DMS114 treated with DMSO at 0.1 percent for 48 hours (cell line): Measurements from ENCODE around the gene SF3A1.
A peak's percentile ranks its signal among the peaks of the same experiment; 100 is the strongest.

Experiments used
- DNase-seq: peaks from one replicate; lab custom pipeline; 2025; ENCODE audit not compliant: unreplicated experiment; lab: John Stamatoyannopoulos, UW

SF3A1 gene

DNA sequence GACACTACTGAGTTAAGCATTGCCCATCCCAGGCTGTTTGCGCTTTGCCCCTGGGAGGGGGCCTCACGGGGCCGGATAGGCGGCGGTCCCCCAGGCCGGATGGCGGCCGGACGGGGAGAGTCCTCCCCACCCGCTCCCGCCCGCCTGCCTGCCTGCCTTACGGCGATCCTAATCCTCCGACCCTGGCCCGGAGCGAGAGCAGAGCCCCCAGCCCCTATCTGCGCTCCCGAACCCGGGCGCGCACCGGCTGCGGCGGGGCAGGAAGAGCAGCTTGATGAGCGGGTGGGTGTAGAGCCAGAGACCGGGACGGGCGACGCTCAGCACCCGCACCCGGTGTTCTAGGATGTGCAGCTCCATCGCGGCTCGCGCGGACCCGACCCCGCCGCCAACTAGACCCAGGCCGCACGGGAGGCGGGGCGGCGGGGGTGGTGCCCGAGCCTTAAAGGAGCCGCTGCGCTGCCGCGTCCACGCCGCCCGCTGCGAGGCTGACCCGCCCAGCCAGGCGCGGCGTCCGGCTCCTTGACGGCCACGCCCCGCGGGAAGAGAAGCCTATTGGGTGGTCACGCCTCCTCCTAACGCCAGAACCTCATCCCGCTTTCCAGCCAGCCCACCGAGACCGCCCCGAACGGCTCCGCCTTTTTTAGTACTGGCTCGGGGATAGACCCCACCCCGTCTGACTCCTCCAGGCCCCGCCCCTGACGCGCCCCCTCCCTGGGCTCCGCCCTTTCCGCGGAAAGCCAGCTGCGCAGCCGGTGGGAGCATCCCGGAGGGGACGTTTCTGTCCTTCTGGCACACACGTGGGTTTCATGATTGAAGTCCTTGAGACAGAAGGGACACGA is 67.3 kb downstream of the SF3A1 start, which contains the start of gene CASTOR1:
Gene CASTOR1 (minus strand): TSS at position 365 of the 839 bp plus-strand sequence. CDS start 8 bp downstream, at position 357.
- peak; percentile 96 for DNase-seq

GRCh38 chr22:30288419-30289140 is 68.1 kb downstream of the SF3A1 start:
- DNase-seq = no peak

DNA sequence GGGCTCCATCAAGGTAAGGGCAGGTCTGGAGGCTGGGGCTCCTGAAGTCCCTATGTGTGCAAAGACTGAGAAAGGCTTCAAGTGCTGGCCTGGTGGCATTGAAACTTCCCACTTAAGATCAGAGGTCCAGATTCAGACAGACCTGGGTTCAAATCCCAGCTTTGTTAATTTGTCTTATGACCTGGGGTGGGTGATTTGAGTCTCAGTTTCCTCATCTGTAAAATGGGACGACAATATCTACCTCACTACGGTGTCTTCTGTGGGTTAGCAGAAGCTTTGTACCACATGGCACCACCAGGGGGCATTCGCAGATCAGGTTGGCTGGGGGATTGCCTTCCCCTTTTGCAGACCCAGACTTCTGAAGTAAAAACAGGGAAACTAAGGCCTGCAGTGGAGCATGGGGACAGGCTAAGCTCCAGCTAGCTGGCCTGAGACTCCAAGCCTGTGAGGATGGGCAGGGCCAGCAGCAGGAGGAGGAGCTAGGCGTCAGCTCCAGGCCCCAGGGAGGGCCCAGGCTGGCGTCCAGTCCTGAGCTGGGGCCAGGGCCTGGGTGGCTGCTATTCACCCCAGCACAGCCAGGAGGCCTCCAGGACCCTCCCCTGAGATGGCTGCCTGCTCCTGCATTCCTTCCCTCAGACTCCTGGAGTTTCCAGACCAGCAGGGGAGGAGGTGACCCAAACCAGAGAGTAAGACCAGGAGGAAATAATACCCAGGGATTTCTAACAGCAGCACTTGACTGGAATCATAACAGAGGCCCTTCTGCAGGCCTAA is 68.9 kb downstream of the SF3A1 start:
- DNase-seq = peak; percentile 53

DNA sequence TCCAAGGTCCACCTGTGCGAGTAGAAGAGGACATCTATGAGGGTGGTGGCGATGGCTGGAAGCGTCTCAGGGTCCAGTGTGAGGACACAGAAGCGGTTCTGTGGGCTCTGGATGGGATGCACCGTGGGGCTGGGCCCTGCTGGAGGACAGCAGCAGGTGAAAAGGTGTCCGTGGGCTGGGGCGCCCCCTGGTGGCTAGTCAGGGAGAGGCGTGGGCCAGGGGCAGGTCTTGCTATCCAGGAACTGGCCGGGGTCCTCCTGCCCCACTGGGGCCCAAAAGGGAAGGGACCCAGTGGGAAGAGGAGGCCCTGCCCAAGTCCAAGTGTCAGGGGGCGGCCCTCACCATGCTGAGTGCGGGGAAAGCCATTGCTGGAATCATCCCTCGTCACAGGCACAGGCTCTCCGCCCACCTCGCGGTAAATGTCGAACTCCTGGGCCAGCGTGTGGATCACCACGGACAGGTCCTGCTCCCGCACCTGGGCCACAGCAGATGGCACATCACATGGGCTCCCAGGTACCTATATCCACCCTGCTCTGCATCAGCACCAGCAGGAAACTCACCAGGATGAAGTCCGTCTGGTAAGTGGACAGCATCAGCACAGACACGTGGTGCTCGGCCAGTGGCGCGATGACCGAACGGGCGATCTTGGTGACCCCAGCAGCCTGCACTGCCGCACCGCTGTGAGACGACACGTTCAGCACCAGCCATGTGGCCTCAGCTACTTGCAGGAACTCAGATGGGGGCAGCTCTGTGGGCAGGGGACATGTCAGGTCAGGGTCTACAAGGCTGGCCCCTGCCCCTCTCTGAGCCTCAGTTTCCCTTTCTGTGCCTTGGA is 69.7 kb downstream of the SF3A1 start:
- peak; percentile 5 for DNase-seq

DNA sequence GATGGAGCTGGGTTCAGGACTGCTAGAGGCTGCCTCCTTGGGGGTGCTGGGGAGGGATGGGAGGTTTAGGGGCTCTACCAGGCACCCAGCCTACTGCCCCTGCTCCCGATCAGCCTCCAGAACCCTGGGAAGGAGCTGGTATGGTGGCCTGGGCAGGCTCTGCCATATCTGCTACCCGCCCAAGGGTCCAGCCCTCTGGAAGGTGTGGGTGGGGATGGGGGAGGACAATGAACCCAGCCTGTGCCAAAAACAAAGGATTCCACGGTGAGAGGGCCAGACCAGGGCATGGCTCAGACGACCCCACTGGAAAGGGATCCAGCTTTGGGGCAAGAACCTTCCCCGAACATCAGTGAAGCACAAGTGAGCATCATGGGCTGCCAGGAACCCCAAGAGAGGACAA is 70.4 kb downstream of the SF3A1 start:
- no peak for DNase-seq

DNA sequence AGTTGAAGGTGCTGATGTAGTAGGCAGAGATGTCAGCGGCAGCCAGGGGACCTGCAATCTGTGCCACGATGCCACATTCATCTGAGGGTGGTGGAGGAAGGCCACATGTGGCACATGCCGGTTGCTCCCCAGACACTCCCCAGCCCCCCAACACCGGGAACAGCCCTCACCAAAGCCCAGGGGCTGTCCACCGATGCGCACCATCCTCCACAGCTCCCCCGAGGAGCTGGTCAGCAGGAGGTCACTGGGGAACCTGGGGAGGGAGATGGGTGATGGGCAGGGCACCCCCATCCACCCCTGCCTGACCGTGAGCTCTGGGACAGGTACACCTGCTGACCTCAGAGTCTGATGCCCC is 70.9 kb downstream of the SF3A1 start:
- no peak for DNase-seq

DNA sequence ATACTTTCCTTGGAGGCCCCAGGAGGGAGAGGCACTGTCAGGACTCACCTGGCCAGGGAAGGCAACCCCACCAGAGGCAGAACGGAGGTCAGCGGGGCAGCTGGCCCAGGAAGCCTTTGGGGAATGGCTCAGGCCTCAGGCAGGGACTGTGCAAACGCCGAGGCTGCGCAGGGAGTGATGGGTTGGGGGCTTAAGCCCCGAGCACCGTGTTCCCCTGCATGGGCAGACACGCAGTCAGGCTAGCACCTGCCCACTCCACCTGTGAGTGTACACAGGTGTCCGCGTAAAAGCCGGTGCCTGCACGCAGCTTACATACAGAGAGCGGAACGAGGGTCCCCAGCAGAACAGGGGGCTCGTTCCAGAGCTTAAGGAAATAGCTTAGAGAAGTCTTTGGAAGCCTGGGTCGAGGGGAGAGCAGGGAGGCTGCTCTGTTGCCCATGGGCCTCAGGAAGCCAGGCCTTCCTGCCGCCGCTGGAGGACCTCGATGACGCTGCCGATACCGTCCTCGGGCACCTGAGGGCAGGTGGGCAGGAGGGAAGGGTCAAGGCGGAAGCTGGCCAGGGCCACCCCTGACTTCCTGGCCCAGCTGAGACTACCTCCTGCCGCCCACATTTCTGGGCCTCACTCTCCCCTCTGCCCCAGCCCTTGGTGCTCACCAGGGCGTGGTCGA is 71.4 kb downstream of the SF3A1 start:
- no peak for DNase-seq

DNA sequence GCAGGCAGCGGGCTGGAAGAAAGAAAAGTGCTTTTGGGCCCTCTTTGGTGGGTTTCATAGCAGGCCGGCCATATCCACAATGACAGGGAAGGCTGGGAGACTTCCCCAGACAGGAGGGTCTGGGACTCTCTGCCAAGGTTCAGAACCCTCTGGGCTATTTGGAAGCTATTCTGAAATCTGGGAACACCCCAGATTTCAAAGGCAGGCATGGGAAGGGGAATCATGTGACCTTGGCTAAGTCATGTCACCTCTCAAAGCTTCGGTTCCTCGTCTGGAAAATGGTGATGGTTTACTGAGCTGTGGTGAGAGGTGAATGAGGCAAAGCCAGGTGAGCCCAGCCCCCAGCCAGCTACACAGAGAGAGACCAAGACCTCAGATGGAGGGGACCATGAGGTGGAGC is 72.0 kb downstream of the SF3A1 start:
- no peak for DNase-seq

DNA sequence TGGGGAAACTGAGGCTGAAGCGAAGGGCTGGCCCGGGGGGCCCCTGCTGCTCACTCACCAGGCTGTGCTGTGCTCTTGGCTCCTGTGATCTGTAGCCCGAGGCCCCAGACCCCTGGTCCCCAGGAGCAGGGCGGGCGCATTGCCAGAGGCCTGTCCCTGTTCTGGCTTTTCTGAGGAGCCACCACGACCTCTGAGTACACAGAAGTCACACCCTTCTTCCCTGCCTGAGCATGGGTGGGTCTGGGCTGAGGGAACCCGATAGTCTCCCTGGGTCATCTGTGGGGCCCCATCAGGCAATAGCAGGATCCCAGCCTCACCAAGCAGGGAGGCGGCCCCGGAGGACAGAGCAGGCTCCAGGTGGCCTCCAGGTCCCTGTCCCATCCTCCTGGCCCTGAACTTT is 72.5 kb downstream of the SF3A1 start:
- no peak for DNase-seq

- DNase-seq = no peak
Observed at GRCh38 chr22:30283342-30283741, 73.4 kb downstream of the SF3A1 start.

GRCh38 chr22:30282616-30283046 is 74.1 kb downstream of the SF3A1 start:
- no peak for DNase-seq
